Astrocyte of the spinal cord (primary cell): Measurements from ENCODE around the gene ABI3BP.

Experiments used
- DNase-seq: peaks from one replicate; pipeline ENCODE4 v3.0.0; 2011; ENCODE audit warnings: low read depth, low spot score
- H3K4me3 ChIP-seq: 2 replicates; pipeline ENCODE4 v1.5.1; 2011; ENCODE audit warnings: low read depth, mild to moderate bottlenecking, low read length, moderate library complexity
- CTCF ChIP-seq: IDR thresholded peaks from 2 replicates; pipeline ENCODE4 v1.5.1; 2012; ENCODE audit warnings: low read depth, mild to moderate bottlenecking, low read length, inconsistent platforms
- in situ Hi-C: cut with HindIII; loops from 2 replicates; pipeline ENCODE4 v1.10.0; 2017; ENCODE audit warnings: low sequenced_read_pairs

Gene ABI3BP

DNA sequence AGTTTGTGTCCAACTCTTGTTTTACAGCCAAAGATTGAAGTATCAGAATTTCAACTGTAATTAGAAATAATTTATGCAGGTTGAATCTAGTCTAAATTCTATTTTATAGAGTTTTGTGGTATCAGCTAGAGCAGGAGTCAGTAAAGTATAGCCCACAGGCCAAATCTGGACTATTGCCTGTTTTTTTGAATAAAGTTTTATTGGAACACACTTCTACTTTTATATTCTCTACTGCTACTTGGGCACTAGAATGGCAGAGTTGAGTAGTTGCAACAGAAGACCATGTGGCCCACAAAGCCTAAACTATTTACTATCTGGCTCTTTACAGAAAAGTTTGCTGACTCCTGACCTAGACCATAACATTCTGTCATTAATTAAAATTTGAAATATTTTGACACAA is 247.6 kb downstream of the ABI3BP start:
- DNase-seq = no peak
- H3K4me3 ChIP-seq = no peak overlapping the region
- in situ Hi-C loops = no loop called here
- TF ChIP-seq CTCF = no peak

DNA sequence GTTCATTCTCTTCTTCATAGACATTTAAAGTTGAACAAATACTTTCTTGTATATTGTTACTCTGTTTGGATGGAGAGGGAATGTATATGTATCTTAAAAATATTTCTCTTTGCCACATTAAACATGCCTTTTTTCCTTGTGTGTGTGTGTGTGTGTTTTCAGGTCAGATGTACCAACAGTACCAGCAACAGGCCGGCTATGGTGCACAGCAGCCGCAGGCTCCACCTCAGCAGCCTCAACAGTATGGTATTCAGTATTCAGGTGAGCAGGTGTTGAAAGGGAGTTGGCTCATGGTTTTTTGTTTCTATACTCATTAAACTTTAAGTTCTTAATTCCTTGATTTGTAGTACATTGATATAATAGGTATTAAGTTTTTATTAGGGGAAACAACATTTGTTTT is 248.6 kb downstream of the ABI3BP start:
- in situ Hi-C loops = no loop called here
- DNase-seq = no peak
- H3K4me3 ChIP-seq = no peak overlapping the region
- no peak for TF ChIP-seq CTCF

DNA sequence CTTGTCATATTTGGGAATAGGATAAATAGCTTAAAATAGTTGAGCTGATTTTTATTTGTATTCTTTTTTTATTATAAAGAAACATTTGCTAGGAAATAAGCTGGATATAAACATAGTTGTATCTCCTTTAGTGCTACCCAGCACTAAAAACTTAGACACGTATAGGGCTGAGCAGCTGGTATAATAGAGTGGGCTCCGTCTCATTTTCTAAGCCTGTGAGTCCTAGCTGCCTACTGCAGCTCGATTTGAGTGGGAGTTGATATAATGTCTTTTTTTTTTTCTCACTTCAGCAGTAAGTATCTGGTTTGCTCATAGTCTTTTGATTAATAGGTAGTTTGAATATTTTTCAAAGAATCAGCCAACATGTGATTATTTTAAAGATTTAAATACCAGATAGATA is 249.7 kb downstream of the ABI3BP start:
- in situ Hi-C loops = no loop called here
- DNase-seq = no peak
- no peak overlapping the region for H3K4me3 ChIP-seq
- TF ChIP-seq CTCF = no peak

DNA sequence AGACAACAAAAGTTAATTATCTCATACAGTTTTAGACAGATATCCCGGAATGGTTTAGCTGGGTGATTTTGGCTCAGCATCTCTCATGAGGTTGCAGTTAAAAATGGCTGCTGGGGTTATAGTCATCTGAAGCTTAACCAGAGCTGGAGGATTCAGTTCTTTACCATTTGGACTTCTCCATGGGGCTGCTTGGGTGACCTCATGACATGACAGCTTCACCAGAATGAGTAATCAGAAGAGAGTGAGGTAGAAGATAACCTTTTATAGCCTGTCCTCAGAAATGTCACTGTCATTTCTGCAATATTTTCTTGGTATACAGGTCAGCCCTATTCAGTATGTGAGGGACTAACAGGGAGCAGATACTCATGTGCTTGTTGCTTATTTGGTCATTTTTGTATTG is 253.0 kb downstream of the ABI3BP start:
- DNase-seq = no peak
- TF ChIP-seq CTCF = no peak
- in situ Hi-C loops = no loop called here
- H3K4me3 ChIP-seq = no peak overlapping the region

DNA sequence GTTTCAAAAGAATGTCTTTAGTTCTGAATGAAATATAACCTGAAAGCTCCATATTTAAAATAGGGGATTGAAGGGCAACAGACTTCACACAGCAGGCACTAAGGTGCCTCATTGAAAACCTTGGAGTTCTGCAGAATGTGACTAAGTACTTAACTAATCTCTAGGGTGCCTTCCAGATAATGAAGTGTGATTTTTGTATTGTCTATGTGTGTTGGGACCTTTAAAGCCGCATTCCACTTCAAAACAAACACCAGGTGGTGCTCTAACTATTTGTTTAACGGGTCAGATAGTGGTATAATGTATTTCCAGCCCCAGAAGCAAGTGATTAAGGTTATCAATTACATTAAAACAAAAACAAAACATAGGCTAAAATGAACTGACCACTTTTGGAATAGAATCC is 255.9 kb downstream of the ABI3BP start:
- peak; percentile 40 for TF ChIP-seq CTCF
- no peak overlapping the region for H3K4me3 ChIP-seq
- in situ Hi-C loops = no loop called here
- peak; percentile 34 for DNase-seq

DNA sequence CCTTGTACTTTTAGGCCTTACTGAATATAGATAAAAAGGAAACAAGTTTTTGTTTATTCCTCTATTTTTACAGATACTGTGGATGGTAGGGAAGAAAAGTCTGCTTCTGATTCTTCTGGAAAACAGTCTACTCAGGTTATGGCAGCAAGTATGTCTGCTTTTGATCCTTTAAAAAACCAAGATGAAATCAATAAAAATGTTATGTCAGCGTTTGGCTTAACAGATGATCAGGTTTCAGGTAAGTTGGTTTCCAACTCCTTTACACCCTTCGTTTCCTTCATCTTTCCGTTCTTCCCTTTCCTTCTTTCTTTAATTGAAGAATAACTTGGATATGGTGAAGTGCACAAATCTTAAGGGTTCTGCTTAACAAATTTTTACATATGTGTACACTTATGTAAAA is 260.8 kb downstream of the ABI3BP start:
- no peak overlapping the region for H3K4me3 ChIP-seq
- no peak for DNase-seq
- no peak for TF ChIP-seq CTCF
- in situ Hi-C loops = no loop called here

GRCh38 chr3:100730524-100730923 is 262.7 kb downstream of the ABI3BP start:
- no peak for DNase-seq
- in situ Hi-C loops = no loop called here
- TF ChIP-seq CTCF = no peak
- H3K4me3 ChIP-seq = no peak overlapping the region
